Endodermal cell (in vitro differentiated cells): Measurements from ENCODE around the gene GYS2. TPM values are rescaled to one million over a fixed set of nuclear protein-coding genes. Genes with fewer than 3 reads are reported as not detected.

ENCODE experiments used
- DNase-seq: peaks from one replicate; pipeline ENCODE4 v3.0.0-alpha.2; 2017
- H3K27ac ChIP-seq: 2 replicates; pipeline ENCODE4 v1.5.1; 2013; ENCODE audit warnings: mild to moderate bottlenecking, low read depth, low read length, moderate library complexity
- H3K27me3 ChIP-seq: 2 replicates; pipeline ENCODE4 v1.6.1; 2013; ENCODE audit warnings: mild to moderate bottlenecking, low read length, moderate library complexity; ENCODE audit not compliant: insufficient read depth, control insufficient read depth, poor library complexity, severe bottlenecking
- H3K36me3 ChIP-seq: 2 replicates; pipeline ENCODE4 v1.7.0; 2013; ENCODE audit warnings: mild to moderate bottlenecking, low read length, moderate library complexity; ENCODE audit not compliant: control insufficient read depth, insufficient read depth
- H3K4me1 ChIP-seq: one replicate; pipeline ENCODE4 v1.7.0; 2013; ENCODE audit warnings: low read length; ENCODE audit not compliant: control insufficient read depth, insufficient read depth
- H3K4me3 ChIP-seq: 2 replicates; pipeline ENCODE4 v1.5.1; 2013; ENCODE audit warnings: mild to moderate bottlenecking, low read length, moderate library complexity
- H3K9ac ChIP-seq: 2 replicates; pipeline ENCODE4 v1.6.1; 2013; ENCODE audit warnings: mild to moderate bottlenecking, low read length, moderate library complexity; ENCODE audit not compliant: poor library complexity, severe bottlenecking; ENCODE audit errors: extremely low read depth
- H3K9me3 ChIP-seq: 2 replicates; pipeline ENCODE4 v1.6.1; 2013; ENCODE audit warnings: mild to moderate bottlenecking, low read length, moderate library complexity; ENCODE audit not compliant: control insufficient read depth
- H3K27ac Mint-ChIP-seq: 2 replicates; pipeline ENCODE4 v1.8.0; 2020; ENCODE audit warnings: mixed read lengths
- H3K27me3 Mint-ChIP-seq: 2 replicates; pipeline ENCODE4 v1.8.0; 2021; ENCODE audit warnings: mild to moderate bottlenecking, mixed read lengths; ENCODE audit not compliant: insufficient read depth
- H3K36me3 Mint-ChIP-seq: 2 replicates; pipeline ENCODE4 v1.8.0; 2020; ENCODE audit warnings: low read depth, mixed read lengths
- H3K4me1 Mint-ChIP-seq: 2 replicates; pipeline ENCODE4 v1.8.0; 2020; ENCODE audit warnings: mixed read lengths
- H3K4me3 Mint-ChIP-seq: 2 replicates; pipeline ENCODE4 v1.8.0; 2020; ENCODE audit warnings: mild to moderate bottlenecking, moderate library complexity, mixed read lengths
- H3K9me3 Mint-ChIP-seq: 2 replicates; pipeline ENCODE4 v1.8.0; 2020; ENCODE audit warnings: mild to moderate bottlenecking, mixed read lengths
- CTCF ChIP-seq: fragments of 200-600 bp; sonication (generic); conservative IDR thresholded peaks from 2 replicates; pipeline ENCODE4 v1.5.0; 2021; ENCODE audit warnings: antibody characterized with exemption, mild to moderate bottlenecking
- WGBS, 2 experiments: methylation state at CpG; one replicate each; pipeline versions ENCODE4 v1.1.5 to v1.1.7; 2013; ENCODE audit warnings: missing lambda C conversion rate in 2 of 2, mixed read lengths in 1 of 2; ENCODE audit not compliant: insufficient coverage in 1 of 2, insufficient read length in 1 of 2; 5-methylcytosine and 5-hydroxymethylcytosine counted together
- total RNA-seq, 2 donors: library from RNA; stranded (reverse); fragmentation: NEBNext Ultra II Directional in 1 of 2; extraction: Animal tissue kit (Norgen Biotek cat#: 25700) in 1 of 2; gene quantifications; 2 replicates in 1 of 2; 3 replicates in 1 of 2; pipeline ENCODE4 v1.2.1, GENCODE V29; 2021

Gene GYS2
- total RNA-seq, 2 donors from 2014 or later = not detected

GRCh38 chr12:21568115-21568514, 36.5 kb downstream of the GYS2 start:
- 80 to 94% methylated on average over 2 to 4 of the region's 4 CpGs for WGBS, 2 experiments
- no peaks in the 10 kb centered on the region for H3K9me3 Mint-ChIP-seq
- Histone ChIP-seq H3K27ac (no peak overlapping the region), H3K36me3 (no peaks in the 10 kb centered on the region), H3K4me3 (no peak overlapping the region), H3K9me3 (no peaks in the 10 kb centered on the region), H3K27me3 (no peaks in the 10 kb centered on the region), H3K4me1 (no peaks in the 10 kb centered on the region), H3K9ac (no peak overlapping the region)
- H3K27me3 Mint-ChIP-seq = no peaks in the 10 kb centered on the region
- no peak for TF ChIP-seq CTCF
- no peak for DNase-seq
- no peak overlapping the region for H3K27ac Mint-ChIP-seq
- H3K36me3 Mint-ChIP-seq = no peaks in the 10 kb centered on the region
- H3K4me3 Mint-ChIP-seq = no peak overlapping the region
- no peaks in the 10 kb centered on the region for H3K4me1 Mint-ChIP-seq

- TF ChIP-seq CTCF = no peak
- no peaks in the 10 kb centered on the region for H3K27me3 ChIP-seq
- H3K4me3 Mint-ChIP-seq = no peak overlapping the region
- no peak overlapping the region for H3K4me3 ChIP-seq
- no peak overlapping the region for H3K27ac Mint-ChIP-seq
- no peaks in the 10 kb centered on the region for H3K4me1 Mint-ChIP-seq
- H3K36me3 ChIP-seq = no peaks in the 10 kb centered on the region
- H3K4me1 ChIP-seq = no peaks in the 10 kb centered on the region
- no peaks in the 10 kb centered on the region for H3K36me3 Mint-ChIP-seq
- no peaks in the 10 kb centered on the region for H3K9me3 Mint-ChIP-seq
- H3K9ac ChIP-seq = no peak overlapping the region
- WGBS, 2 experiments = 92 to 93% methylated on average over 3 of the region's 3 CpGs
- H3K9me3 ChIP-seq = no peaks in the 10 kb centered on the region
- H3K27ac ChIP-seq = no peak overlapping the region
- H3K27me3 Mint-ChIP-seq = no peaks in the 10 kb centered on the region
- no peak for DNase-seq
These were observed 37.7 kb downstream of the GYS2 start for GRCh38 chr12:21566907-21567394.

GRCh38 chr12:21566223-21566906, 38.3 kb downstream of the GYS2 start:
- no peaks in the 10 kb centered on the region for H3K27me3 Mint-ChIP-seq
- WGBS, 2 experiments = 98 to 100% methylated on average over 1 to 5 of the region's 5 CpGs
- H3K27ac Mint-ChIP-seq = no peak overlapping the region
- Histone ChIP-seq H3K9me3 (no peaks in the 10 kb centered on the region), H3K4me3 (no peak overlapping the region), H3K36me3 (no peaks in the 10 kb centered on the region), H3K27me3 (no peaks in the 10 kb centered on the region), H3K27ac (no peak overlapping the region), H3K9ac (no peak overlapping the region), H3K4me1 (no peaks in the 10 kb centered on the region)
- H3K4me3 Mint-ChIP-seq = no peak overlapping the region
- no peaks in the 10 kb centered on the region for H3K9me3 Mint-ChIP-seq
- no peaks in the 10 kb centered on the region for H3K36me3 Mint-ChIP-seq
- TF ChIP-seq CTCF = no peak
- no peaks in the 10 kb centered on the region for H3K4me1 Mint-ChIP-seq
- no peak for DNase-seq
